ENCODE measurements around the gene CFAP46.

- TF ChIP-seq CTCF (IDR thresholded peaks at IDR 0.05; ENCODE audit: control extremely low read depth in 1 of 3, insufficient read depth in 1 of 3, low read depth in 1 of 3, low read length in 3 of 3) (no peak), CEBPB (IDR thresholded peaks at IDR 0.05; ENCODE audit: low read depth, low read length) (no peak), TAF1 (IDR thresholded peaks at IDR 0.05; ENCODE audit: low read depth, low read length) (no peak), PHF8 (conservative IDR thresholded peaks at IDR 0.05; ENCODE audit: low read depth, low read length) (no peak), SP1 (IDR thresholded peaks at IDR 0.05; ENCODE audit: low read depth, low read length) (no peak), POLR2A (IDR thresholded peaks at IDR 0.05; ENCODE audit: control extremely low read depth in 1 of 2, low read depth in 2 of 2, low read length in 2 of 2) (no peak), NANOG (IDR thresholded peaks at IDR 0.05; ENCODE audit: insufficient read depth, low read depth, low read length, poor library complexity, severe bottlenecking) (no peak), POLR2AphosphoS5 (IDR thresholded peaks at IDR 0.05; ENCODE audit: low read depth, low read length) (no peak), EP300 (IDR thresholded peaks at IDR 0.05; ENCODE audit: borderline replicate concordance in 1 of 2, low read depth in 2 of 2, low read length in 2 of 2) (no peak), CHD2 (IDR thresholded peaks at IDR 0.05; ENCODE audit: low read length) (no peak), SAP30 (IDR thresholded peaks at IDR 0.05; ENCODE audit: insufficient read depth, insufficient replicate concordance, low read length) (no peak), SIN3A (conservative IDR thresholded peaks at IDR 0.05 in 1 of 2, IDR thresholded peaks at IDR 0.05 in 1 of 2; ENCODE audit: low read depth in 1 of 2, low read length in 2 of 2) (no peak), RAD21 (IDR thresholded peaks at IDR 0.05 in 1 of 2, conservative IDR thresholded peaks at IDR 0.05 in 1 of 2; ENCODE audit: low read depth in 2 of 2, low read length in 2 of 2) (no peak)
Observed at GRCh38 chr10:132878091-132878729, 64.2 kb downstream of the CFAP46 start.
